ENCODE results near the gene COL18A1.
"Not testable (repeated sequence)": the region's sequence is repeated elsewhere in the genome, so short reads cannot be mapped to it uniquely, and the experiment has no call there.

COL18A1 gene

DNA sequence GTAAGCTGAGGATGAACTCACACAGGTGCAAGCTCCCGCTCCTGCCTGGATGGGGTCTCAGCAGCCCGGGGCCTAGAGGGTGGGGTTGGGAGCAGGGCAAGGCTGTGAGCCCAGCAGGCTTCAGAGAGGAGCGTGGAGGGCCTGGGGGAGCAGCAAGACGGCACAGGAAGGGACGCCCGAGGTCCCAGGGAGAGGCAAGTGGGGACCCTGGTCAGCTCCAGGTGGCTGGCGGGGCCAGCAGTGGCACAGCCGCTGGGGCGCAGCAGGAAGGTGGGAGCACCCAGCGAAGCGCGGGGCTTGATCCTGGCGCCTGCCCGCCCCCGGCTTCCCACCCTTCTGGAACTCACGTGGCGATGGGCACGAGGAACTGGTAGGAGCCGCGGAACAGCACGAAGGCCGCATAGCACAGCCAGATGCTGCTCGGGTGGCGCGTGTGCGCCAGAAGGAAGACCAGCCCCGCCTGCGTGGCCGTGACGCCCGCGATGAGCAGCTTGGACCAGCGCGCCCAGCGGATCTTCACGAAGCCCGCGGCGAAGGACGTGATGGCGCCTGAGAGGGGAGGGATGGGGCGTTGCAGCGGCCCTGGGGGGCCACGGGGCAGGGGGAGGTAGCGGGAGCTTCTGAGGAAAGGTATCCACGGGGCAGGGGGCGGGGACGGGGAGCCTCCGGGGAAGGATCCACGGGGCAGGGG, 125.6 kb downstream of the COL18A1 start:
- no peak overlapping the region for H3K4me3 ChIP-seq (ENCODE audit: low read depth, low read length)
- TF ChIP-seq, protein P1, sequence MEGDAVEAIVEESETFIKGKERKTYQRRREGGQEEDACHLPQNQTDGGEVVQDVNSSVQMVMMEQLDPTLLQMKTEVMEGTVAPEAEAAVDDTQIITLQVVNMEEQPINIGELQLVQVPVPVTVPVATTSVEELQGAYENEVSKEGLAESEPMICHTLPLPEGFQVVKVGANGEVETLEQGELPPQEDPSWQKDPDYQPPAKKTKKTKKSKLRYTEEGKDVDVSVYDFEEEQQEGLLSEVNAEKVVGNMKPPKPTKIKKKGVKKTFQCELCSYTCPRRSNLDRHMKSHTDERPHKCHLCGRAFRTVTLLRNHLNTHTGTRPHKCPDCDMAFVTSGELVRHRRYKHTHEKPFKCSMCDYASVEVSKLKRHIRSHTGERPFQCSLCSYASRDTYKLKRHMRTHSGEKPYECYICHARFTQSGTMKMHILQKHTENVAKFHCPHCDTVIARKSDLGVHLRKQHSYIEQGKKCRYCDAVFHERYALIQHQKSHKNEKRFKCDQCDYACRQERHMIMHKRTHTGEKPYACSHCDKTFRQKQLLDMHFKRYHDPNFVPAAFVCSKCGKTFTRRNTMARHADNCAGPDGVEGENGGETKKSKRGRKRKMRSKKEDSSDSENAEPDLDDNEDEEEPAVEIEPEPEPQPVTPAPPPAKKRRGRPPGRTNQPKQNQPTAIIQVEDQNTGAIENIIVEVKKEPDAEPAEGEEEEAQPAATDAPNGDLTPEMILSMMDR (IDR thresholded peaks at IDR 0.05; ENCODE audit: low read depth, low read length) = no peak
- DNase-seq (ENCODE audit: low read depth, low spot score) = no peak
- in situ Hi-C loops (cut with HindIII; ENCODE audit: low sequenced_read_pairs) = no loop called here

DNA sequence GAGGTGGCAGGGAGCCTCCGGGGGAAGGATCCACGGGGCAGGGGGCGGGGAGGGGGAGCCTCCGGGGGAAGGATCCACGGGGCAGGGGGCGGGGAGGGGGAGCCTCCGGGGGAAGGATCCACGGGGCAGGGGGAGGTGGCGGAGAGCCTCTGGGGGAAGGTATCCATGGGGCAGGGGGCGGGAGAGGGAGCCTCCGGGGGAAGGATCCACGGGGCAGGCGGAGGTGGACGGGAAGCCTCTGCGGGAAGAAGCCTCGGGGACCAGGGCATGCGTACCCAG, 126.1 kb downstream of the COL18A1 start:
- DNase-seq (ENCODE audit: low read depth, low spot score); in situ Hi-C loops (cut with HindIII; ENCODE audit: low sequenced_read_pairs): not testable (repeated sequence)

DNA sequence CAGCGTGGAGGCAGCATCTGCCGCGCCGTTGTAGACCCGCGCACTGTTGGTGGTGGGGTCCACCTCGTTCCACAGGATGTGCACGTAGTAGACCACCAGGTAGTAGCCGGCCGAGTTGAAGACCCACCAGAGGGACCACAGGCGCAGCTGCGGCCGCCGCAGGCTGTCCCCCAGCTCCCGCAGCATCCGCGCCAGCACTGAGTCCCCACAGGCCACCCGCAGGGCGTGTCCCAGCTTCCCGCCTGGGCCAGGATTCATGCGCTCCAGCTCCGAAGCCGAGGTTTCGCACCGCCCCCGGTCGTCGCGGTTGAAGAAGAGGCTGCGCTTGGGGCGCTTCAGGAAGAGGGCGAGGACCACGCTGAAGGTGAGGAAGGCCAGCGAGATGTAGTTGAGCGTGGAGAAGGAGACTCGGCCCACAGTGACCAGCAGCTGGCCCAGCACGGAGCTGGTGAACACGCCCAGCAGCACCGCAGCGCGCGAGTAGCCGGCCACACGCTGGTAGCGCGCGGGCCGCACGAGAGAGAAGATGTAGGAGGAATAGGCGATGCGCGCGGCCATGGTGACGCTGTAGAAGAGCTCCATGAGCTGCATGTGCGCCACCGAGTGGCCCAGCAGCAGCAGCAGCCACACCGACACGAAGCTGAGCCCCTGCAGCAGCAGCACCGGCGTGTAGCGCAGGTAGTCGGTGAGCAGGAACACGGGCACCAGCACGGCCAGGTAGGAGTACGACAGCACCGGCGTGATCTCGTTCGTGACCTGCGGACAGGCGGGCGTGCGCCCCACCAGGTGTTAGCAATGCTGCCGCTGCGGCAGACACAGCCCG, 126.6 kb downstream of the COL18A1 start:
- no peak for DNase-seq (ENCODE audit: low read depth, low spot score)
- TF ChIP-seq, protein P1 (IDR thresholded peaks at IDR 0.05; ENCODE audit: low read depth, low read length) = no peak
- in situ Hi-C loops (cut with HindIII; ENCODE audit: low sequenced_read_pairs) = no loop called here
- H3K4me3 ChIP-seq (ENCODE audit: low read depth, low read length) = no peak overlapping the region

More for the DNA sequence above, 126.1 kb downstream of the COL18A1 start:
- H3K4me3 ChIP-seq (ENCODE audit: low read depth, low read length) = not testable (repeated sequence)

DNA sequence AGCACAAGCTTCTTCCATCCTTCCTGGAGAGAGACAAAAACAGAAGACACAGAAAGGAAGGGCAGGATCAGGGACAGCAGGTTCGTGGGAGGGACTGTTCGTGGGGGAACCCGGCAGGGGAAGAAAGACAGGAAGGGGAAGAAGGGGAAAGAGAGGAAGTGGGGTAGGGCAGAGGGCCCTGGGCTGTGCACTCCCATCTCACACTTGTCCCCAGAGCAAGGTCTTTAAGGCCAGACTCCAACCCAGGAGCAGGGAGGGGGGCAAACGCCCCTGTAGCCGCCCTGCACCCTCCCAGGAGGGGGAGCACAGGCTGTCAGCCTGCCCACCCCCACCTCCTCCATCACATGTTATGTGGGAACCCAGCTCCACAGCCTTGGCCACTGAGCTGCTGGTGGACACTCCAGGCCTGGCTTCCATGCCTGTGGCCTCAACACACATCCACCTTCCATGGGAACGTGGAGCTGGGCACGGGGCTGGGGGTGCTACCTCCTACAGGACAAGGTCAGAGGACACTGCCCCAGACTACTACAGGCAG, 127.9 kb downstream of the COL18A1 start:
- no peak overlapping the region for H3K4me3 ChIP-seq (ENCODE audit: low read depth, low read length)
- in situ Hi-C loops (cut with HindIII; ENCODE audit: low sequenced_read_pairs) = no loop called here
- no peak for DNase-seq (ENCODE audit: low read depth, low spot score)
- TF ChIP-seq, protein P1 (IDR thresholded peaks at IDR 0.05; ENCODE audit: low read depth, low read length) = no peak

DNA sequence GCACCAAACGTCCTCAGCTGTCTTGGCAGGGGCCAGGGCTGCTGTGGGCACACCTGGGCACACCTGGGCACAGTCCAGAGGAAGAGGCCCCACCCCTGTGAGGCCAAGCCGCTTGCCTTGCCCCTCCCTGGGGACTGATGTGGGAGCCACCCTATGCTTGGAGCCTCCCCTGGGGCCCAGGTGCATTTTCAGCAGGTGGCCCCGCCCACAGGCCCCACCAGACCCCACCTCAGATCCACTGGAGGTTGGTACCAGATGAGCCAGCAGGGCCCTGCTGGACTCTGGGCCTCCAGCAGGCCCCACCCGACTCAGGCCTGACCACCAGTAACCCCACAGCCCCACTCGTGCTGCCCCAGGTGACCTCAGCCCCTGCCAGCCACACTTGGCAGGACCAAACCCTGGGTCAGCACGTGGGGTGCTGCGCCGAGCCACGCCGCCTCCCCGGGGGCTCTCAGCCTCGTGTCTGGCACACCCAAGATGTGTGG, 128.4 kb downstream of the COL18A1 start:
- DNase-seq (ENCODE audit: low read depth, low spot score) = no peak
- H3K4me3 ChIP-seq (ENCODE audit: low read depth, low read length) = no peak overlapping the region
- in situ Hi-C loops (cut with HindIII; ENCODE audit: low sequenced_read_pairs) = no loop called here
- TF ChIP-seq, protein P1 (IDR thresholded peaks at IDR 0.05; ENCODE audit: low read depth, low read length) = no peak

DNA sequence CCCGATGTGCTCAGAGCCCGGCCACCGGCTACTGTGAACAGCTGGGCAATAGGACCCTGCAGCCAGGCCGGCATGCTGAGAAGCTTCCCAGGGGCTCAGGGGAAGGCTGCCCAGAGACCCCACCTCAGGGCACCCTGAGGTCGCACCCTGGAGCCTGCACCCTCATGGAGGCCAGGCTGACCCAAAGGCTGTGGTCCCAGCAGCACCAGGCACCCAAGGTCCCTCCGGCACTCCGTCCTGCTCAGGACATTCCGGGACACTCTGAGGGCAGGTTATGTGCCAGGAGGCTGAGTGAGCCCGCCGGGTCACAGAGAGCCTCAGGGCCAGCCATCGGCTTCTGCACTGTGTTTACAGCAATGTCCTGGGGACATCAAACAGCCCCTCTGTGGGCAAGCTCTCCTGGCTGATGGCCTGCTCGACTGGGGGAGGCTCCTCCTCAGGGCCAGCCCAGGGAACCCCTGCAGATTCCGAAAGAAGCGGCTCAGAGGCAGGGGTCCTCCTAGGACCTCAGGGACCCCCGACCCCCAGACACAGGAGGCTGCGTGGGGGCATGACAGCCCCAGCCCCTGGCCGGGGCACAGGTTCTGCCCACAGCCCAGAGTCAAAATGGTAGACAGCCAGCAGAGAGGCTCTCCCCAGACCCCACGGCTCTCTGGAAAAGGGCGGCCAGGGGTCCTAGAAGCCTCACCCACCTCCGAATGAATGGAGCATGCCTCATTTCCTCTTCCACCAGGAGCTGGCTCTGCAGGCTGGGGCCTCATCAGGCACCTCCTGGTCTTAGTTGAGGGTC, 129.1 kb downstream of the COL18A1 start:
- no peak for DNase-seq (ENCODE audit: low read depth, low spot score)
- no peak overlapping the region for H3K4me3 ChIP-seq (ENCODE audit: low read depth, low read length)
- in situ Hi-C loops (cut with HindIII; ENCODE audit: low sequenced_read_pairs) = no loop called here
- TF ChIP-seq, protein P1 (IDR thresholded peaks at IDR 0.05; ENCODE audit: low read depth, low read length) = no peak
